ENCODE results near the gene SYT1. TPM values are rescaled to one million over a fixed set of nuclear protein-coding genes. Genes with fewer than 3 reads are reported as not detected.

The SYT1 gene
- total and polyA plus RNA-seq, 2 experiments from 2014 or later = 48.7 to 51.7 TPM

DNA sequence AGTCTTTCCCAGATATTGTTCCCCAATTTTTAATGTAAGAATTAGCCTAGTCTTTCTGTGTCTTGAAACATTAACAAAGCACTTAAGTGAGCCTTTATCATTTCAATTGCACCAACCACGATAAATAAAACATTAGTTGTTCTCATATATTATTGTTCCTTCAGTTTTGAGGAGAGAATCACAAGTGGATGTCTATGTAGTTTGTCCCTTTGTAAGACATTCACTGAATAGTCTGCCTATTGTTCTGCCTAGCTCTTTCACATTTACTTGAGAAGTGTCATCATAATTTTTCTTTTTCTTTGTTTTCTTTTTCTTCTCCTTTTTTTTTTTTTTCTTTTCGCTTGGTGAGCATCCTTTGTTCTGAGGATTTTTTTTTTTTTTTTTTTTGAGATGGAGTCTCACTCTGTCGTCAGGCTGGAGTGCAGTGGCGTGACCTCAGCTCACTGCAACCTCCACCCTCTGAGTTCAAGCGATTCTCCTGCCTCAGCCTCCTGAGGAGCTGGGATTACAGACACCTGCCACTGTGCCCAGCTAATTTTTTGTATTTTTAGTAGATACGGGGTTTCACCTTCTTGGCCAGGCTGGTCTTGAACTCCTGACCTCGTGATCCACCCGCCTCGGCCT, 129.7 kb downstream of the SYT1 start:
- Histone ChIP-seq H3K4me2 (no peak overlapping the region), H3K36me3 (ENCODE audit: insufficient read depth) (no peaks in the 10 kb centered on the region), H4K20me1 (replicated peaks; ENCODE audit: insufficient read depth) (peaks cover 5% of the 10 kb centered on the region; the same call in 1 of the 2 replicates), H3F3A (replicated peaks; ENCODE audit: low read depth) (no peaks in the 10 kb centered on the region), H3K27me3 (ENCODE audit: insufficient read depth) (no peaks in the 10 kb centered on the region), H3K27ac (ENCODE audit: low read depth) (no peak overlapping the region), H3K9me2 (ENCODE audit: insufficient read depth) (no peaks in the 10 kb centered on the region), H3K79me2 (replicated peaks; ENCODE audit: insufficient read depth) (no peaks in the 10 kb centered on the region), H3K4me3 (no peak overlapping the region), H3K4me1 (ENCODE audit: insufficient read depth) (peaks cover 7% of the 10 kb centered on the region; the same call in 1 of the 2 replicates), H2AFZ (no peak overlapping the region)
- H3K36me3 Mint-ChIP-seq (ENCODE audit: low read depth) = no peaks in the 10 kb centered on the region
- no peaks in the 10 kb centered on the region for H3K9me3 Mint-ChIP-seq
- ATAC-seq (no peak), DNase-seq (ENCODE audit: low spot score) (no peak)
- TF ChIP-seq ZNF114 (CRISPR knock-in tag; IDR thresholded peaks at IDR 0.05) (no peak), CREB1 (CRISPR knock-in tag; IDR thresholded peaks at IDR 0.05; ENCODE audit: low read depth) (no peak), EZH2phosphoT487 (IDR thresholded peaks at IDR 0.05; ENCODE audit: unreplicated experiment) (no peak), JUNB (IDR thresholded peaks at IDR 0.05; ENCODE audit: unreplicated experiment) (no peak), ZNF331 (CRISPR knock-in tag; IDR thresholded peaks at IDR 0.05; ENCODE audit: low read depth) (no peak)
- no peak overlapping the region for H3K4me3 Mint-ChIP-seq
- peaks cover 23% of the 10 kb centered on the region for H3K4me1 Mint-ChIP-seq
- peak overlapping the region; percentile 38 for H3K27ac Mint-ChIP-seq
- no peaks in the 10 kb centered on the region for H3K27me3 Mint-ChIP-seq (ENCODE audit: insufficient read depth, low read depth, poor library complexity)

DNA sequence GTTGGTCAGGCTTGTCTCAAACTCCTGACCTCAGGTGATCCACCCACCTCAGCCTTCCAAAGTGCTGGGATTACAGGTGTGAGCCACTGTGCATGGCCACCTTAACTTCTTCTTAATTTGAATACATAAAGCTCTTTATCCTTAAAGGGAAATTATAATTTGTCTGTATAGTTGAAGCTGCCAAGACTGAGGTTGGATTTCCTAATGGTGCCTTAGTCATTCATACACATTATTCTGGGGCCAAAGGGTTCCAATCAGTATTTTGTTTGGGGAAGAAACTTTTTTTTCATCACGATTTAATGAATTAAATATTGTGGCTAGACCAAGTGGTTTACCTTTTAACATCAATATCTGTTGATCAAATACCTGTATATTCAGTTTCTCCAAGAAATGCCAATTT, 135.9 kb downstream of the SYT1 start:
- H3K27me3 Mint-ChIP-seq (ENCODE audit: insufficient read depth, low read depth, poor library complexity) = no peaks in the 10 kb centered on the region
- Histone ChIP-seq H3F3A (replicated peaks; ENCODE audit: low read depth) (no peaks in the 10 kb centered on the region), H3K79me2 (replicated peaks; ENCODE audit: insufficient read depth) (no peaks in the 10 kb centered on the region; the same call in 1 of the 2 replicates), H3K4me2 (no peak overlapping the region), H3K27ac (ENCODE audit: low read depth) (no peak overlapping the region), H3K36me3 (ENCODE audit: insufficient read depth) (no peaks in the 10 kb centered on the region), H3K9me2 (ENCODE audit: insufficient read depth) (no peaks in the 10 kb centered on the region), H3K27me3 (ENCODE audit: insufficient read depth) (no peaks in the 10 kb centered on the region), H3K4me3 (no peak overlapping the region), H4K20me1 (replicated peaks; ENCODE audit: insufficient read depth) (no peaks in the 10 kb centered on the region; the same call in 1 of the 2 replicates), H2AFZ (no peak overlapping the region), H3K4me1 (ENCODE audit: insufficient read depth) (peaks cover 23% of the 10 kb centered on the region)
- no peak overlapping the region for H3K27ac Mint-ChIP-seq
- H3K9me3 Mint-ChIP-seq = no peaks in the 10 kb centered on the region
- H3K4me3 Mint-ChIP-seq = no peak overlapping the region
- no peak for ATAC-seq
- H3K4me1 Mint-ChIP-seq = peaks cover 33% of the 10 kb centered on the region
- 0 out of 3 replicates have a peak, but pooled peaks cover 2% of the 10 kb centered on the region for H3K36me3 Mint-ChIP-seq (ENCODE audit: low read depth)
- DNase-seq (ENCODE audit: low spot score) = no peak
- TF ChIP-seq, protein P1, sequence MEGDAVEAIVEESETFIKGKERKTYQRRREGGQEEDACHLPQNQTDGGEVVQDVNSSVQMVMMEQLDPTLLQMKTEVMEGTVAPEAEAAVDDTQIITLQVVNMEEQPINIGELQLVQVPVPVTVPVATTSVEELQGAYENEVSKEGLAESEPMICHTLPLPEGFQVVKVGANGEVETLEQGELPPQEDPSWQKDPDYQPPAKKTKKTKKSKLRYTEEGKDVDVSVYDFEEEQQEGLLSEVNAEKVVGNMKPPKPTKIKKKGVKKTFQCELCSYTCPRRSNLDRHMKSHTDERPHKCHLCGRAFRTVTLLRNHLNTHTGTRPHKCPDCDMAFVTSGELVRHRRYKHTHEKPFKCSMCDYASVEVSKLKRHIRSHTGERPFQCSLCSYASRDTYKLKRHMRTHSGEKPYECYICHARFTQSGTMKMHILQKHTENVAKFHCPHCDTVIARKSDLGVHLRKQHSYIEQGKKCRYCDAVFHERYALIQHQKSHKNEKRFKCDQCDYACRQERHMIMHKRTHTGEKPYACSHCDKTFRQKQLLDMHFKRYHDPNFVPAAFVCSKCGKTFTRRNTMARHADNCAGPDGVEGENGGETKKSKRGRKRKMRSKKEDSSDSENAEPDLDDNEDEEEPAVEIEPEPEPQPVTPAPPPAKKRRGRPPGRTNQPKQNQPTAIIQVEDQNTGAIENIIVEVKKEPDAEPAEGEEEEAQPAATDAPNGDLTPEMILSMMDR (conservative IDR thresholded peaks at IDR 0.05; ENCODE audit: low read depth in 2 of 2) = no peak
- TF ChIP-seq JUNB (IDR thresholded peaks at IDR 0.05; ENCODE audit: unreplicated experiment) = no peak

DNA sequence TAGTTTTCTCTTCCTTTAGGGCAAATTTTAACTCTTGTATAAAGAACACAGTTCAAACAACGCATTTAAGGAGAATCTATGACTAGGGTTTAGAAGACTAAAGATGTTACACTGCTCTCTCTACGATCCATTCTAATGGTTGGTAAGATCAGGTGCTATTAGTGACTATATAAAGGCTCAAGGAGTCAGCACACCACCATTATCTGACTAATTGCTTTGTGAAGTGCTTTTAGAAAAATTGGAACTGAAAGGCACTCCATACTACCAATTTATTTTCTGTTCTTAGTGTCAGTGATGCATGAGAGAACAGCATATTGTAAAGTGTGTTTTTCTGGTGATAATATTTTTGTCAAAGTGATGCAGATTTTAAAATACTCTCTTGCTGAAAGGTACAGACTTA, 136.8 kb downstream of the SYT1 start:
- H3K4me1 ChIP-seq (ENCODE audit: insufficient read depth) = peaks cover 20% of the 10 kb centered on the region
- peak; percentile 38; the same call in 2 of the 3 replicates for ATAC-seq
- peaks cover 30% of the 10 kb centered on the region for H3K4me1 Mint-ChIP-seq
- TF ChIP-seq EZH2phosphoT487 (IDR thresholded peaks at IDR 0.05; ENCODE audit: unreplicated experiment) = no peak
- TF ChIP-seq, protein P1 (conservative IDR thresholded peaks at IDR 0.05; ENCODE audit: low read depth in 2 of 2) = no peak
- no peak for TF ChIP-seq STAT1 (IDR thresholded peaks at IDR 0.05; ENCODE audit: unreplicated experiment)
- TF ChIP-seq NANOG (IDR thresholded peaks at IDR 0.05; ENCODE audit: borderline replicate concordance) = no peak
- TF ChIP-seq CREB1 (CRISPR knock-in tag; IDR thresholded peaks at IDR 0.05; ENCODE audit: low read depth) = no peak
- TF ChIP-seq, protein P2, sequence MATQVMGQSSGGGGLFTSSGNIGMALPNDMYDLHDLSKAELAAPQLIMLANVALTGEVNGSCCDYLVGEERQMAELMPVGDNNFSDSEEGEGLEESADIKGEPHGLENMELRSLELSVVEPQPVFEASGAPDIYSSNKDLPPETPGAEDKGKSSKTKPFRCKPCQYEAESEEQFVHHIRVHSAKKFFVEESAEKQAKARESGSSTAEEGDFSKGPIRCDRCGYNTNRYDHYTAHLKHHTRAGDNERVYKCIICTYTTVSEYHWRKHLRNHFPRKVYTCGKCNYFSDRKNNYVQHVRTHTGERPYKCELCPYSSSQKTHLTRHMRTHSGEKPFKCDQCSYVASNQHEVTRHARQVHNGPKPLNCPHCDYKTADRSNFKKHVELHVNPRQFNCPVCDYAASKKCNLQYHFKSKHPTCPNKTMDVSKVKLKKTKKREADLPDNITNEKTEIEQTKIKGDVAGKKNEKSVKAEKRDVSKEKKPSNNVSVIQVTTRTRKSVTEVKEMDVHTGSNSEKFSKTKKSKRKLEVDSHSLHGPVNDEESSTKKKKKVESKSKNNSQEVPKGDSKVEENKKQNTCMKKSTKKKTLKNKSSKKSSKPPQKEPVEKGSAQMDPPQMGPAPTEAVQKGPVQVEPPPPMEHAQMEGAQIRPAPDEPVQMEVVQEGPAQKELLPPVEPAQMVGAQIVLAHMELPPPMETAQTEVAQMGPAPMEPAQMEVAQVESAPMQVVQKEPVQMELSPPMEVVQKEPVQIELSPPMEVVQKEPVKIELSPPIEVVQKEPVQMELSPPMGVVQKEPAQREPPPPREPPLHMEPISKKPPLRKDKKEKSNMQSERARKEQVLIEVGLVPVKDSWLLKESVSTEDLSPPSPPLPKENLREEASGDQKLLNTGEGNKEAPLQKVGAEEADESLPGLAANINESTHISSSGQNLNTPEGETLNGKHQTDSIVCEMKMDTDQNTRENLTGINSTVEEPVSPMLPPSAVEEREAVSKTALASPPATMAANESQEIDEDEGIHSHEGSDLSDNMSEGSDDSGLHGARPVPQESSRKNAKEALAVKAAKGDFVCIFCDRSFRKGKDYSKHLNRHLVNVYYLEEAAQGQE (IDR thresholded peaks at IDR 0.05; ENCODE audit: unreplicated experiment) = no peak
- TF ChIP-seq ZNF331 (CRISPR knock-in tag; IDR thresholded peaks at IDR 0.05; ENCODE audit: low read depth) = no peak
- no peak for TF ChIP-seq JUNB (IDR thresholded peaks at IDR 0.05; ENCODE audit: unreplicated experiment)
- TF ChIP-seq EZH2 (IDR thresholded peaks at IDR 0.05; ENCODE audit: low read depth, unreplicated experiment) = no peak

More for the DNA sequence above, 136.8 kb downstream of the SYT1 start:
- peak overlapping the region; percentile 30; the same call in 1 of the 2 replicates for H3K4me2 ChIP-seq
- no peak for DNase-seq (ENCODE audit: low spot score)
- H3K4me3 ChIP-seq = no peak overlapping the region
- no peaks in the 10 kb centered on the region for H3K27me3 ChIP-seq (ENCODE audit: insufficient read depth)
- H3K36me3 ChIP-seq (ENCODE audit: insufficient read depth) = no peaks in the 10 kb centered on the region
- no peaks in the 10 kb centered on the region for H3F3A ChIP-seq (replicated peaks; ENCODE audit: low read depth)
- H3K27ac ChIP-seq (ENCODE audit: low read depth) = no peak overlapping the region
- Mint-ChIP-seq H3K4me3 (no peak overlapping the region), H3K27me3 (ENCODE audit: insufficient read depth, low read depth, poor library complexity) (no peaks in the 10 kb centered on the region), H3K27ac (peak overlapping the region; percentile 22), H3K9me3 (no peaks in the 10 kb centered on the region), H3K36me3 (ENCODE audit: low read depth) (0 out of 3 replicates have a peak, but pooled peaks cover 2% of the 10 kb centered on the region)
- 0 out of 2 replicates have a peak, but pooled peaks cover 4% of the 10 kb centered on the region for H4K20me1 ChIP-seq (replicated peaks; ENCODE audit: insufficient read depth)
- no peak overlapping the region for H2AFZ ChIP-seq
- H3K79me2 ChIP-seq (replicated peaks; ENCODE audit: insufficient read depth) = no peaks in the 10 kb centered on the region; the same call in 1 of the 2 replicates
- no peaks in the 10 kb centered on the region for H3K9me2 ChIP-seq (ENCODE audit: insufficient read depth)
